ENCODE results near the gene GLIS1.

DNA sequence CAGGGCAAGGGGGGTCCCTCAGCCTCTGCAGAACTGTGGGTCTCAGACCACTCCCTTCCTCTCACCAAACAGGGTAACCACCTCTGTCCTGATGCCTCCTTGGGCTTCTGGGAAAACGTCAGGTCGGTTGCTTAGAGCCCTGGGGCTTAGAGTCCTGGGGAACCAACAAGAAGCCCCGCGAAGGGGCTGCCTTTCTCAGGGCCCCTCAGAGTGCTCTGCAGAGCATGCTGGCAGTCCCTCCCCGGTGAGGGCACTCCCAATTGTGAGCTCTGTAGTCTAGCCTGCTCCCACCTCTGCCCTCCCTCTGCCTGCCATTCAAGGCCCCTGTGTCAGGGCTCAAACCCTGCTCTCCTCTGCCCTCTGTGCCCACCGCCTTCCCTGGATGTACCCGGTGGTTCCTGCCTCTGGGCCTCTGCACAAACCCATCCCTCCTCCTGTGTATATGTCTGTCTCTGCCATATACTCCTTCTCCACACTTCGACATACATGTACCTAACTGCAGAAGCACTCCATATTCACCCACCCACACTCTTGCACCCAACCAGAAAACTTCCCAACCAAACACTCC lies 187.5 kb downstream of the GLIS1 start:
- TF ChIP-seq, protein P1, sequence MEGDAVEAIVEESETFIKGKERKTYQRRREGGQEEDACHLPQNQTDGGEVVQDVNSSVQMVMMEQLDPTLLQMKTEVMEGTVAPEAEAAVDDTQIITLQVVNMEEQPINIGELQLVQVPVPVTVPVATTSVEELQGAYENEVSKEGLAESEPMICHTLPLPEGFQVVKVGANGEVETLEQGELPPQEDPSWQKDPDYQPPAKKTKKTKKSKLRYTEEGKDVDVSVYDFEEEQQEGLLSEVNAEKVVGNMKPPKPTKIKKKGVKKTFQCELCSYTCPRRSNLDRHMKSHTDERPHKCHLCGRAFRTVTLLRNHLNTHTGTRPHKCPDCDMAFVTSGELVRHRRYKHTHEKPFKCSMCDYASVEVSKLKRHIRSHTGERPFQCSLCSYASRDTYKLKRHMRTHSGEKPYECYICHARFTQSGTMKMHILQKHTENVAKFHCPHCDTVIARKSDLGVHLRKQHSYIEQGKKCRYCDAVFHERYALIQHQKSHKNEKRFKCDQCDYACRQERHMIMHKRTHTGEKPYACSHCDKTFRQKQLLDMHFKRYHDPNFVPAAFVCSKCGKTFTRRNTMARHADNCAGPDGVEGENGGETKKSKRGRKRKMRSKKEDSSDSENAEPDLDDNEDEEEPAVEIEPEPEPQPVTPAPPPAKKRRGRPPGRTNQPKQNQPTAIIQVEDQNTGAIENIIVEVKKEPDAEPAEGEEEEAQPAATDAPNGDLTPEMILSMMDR (conservative IDR thresholded peaks at IDR 0.05) = no peak
- TF ChIP-seq EZH2 (IDR thresholded peaks at IDR 0.05; ENCODE audit: low read depth) = no peak

All from PC-9 (cell line).